Measurements from ENCODE around the gene C2CD3.

DNA sequence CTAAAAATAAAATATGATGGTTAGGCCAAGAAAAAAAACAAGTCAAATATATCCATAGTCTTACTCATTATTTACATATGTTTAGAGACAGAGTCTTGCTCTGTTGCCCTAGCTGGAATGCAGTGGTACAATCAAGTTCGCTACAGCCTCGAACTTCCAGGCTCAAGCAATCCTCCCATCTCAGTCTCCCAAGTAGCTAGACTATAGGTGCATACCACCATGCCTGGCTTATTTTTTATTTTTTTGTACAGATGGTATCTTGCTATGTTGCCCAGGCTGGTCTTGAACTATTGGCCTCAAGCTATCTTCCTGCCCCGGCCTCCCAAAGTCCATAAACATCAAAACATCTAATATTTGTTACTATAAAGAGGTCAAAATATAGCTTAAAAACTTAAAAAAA, 36.1 kb downstream of the C2CD3 start:
- TF ChIP-seq MYBL2 (CRISPR knock-in tag; IDR thresholded peaks at IDR 0.05) (no peak), FOXP1 (CRISPR knock-in tag; IDR thresholded peaks at IDR 0.05; ENCODE audit: borderline replicate concordance) (no peak), MXD4 (CRISPR knock-in tag; IDR thresholded peaks at IDR 0.05; ENCODE audit: borderline replicate concordance) (no peak), CBFB (CRISPR knock-in tag; IDR thresholded peaks at IDR 0.05; ENCODE audit: low read depth) (no peak)
- TF ChIP-seq, protein P1, sequence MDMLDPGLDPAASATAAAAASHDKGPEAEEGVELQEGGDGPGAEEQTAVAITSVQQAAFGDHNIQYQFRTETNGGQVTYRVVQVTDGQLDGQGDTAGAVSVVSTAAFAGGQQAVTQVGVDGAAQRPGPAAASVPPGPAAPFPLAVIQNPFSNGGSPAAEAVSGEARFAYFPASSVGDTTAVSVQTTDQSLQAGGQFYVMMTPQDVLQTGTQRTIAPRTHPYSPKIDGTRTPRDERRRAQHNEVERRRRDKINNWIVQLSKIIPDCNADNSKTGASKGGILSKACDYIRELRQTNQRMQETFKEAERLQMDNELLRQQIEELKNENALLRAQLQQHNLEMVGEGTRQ (CRISPR knock-in tag; IDR thresholded peaks at IDR 0.05), result no peak
- TF ChIP-seq, protein P2, sequence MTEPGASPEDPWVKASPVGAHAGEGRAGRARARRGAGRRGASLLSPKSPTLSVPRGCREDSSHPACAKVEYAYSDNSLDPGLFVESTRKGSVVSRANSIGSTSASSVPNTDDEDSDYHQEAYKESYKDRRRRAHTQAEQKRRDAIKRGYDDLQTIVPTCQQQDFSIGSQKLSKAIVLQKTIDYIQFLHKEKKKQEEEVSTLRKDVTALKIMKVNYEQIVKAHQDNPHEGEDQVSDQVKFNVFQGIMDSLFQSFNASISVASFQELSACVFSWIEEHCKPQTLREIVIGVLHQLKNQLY (CRISPR knock-in tag; IDR thresholded peaks at IDR 0.05), result no peak
- TF ChIP-seq, protein P3, sequence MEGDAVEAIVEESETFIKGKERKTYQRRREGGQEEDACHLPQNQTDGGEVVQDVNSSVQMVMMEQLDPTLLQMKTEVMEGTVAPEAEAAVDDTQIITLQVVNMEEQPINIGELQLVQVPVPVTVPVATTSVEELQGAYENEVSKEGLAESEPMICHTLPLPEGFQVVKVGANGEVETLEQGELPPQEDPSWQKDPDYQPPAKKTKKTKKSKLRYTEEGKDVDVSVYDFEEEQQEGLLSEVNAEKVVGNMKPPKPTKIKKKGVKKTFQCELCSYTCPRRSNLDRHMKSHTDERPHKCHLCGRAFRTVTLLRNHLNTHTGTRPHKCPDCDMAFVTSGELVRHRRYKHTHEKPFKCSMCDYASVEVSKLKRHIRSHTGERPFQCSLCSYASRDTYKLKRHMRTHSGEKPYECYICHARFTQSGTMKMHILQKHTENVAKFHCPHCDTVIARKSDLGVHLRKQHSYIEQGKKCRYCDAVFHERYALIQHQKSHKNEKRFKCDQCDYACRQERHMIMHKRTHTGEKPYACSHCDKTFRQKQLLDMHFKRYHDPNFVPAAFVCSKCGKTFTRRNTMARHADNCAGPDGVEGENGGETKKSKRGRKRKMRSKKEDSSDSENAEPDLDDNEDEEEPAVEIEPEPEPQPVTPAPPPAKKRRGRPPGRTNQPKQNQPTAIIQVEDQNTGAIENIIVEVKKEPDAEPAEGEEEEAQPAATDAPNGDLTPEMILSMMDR (IDR thresholded peaks at IDR 0.05), result no peak

All from WTC11 (cell line).